Measurements from ENCODE around the gene ENO2.

DNA sequence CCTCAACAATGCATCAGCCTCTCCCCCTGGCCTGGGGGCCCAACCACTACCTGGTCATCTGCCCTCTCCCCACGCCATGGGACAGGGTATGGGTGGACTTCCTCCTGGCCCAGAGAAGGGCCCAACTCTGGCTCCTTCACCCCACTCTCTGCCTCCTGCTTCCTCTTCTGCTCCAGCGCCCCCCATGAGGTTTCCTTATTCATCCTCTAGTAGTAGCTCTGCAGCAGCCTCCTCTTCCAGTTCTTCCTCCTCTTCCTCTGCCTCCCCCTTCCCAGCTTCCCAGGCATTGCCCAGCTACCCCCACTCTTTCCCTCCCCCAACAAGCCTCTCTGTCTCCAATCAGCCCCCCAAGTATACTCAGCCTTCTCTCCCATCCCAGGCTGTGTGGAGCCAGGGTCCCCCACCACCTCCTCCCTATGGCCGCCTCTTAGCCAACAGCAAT lies 21.8 kb downstream of the ENO2 start:
- TF ChIP-seq, protein P1, sequence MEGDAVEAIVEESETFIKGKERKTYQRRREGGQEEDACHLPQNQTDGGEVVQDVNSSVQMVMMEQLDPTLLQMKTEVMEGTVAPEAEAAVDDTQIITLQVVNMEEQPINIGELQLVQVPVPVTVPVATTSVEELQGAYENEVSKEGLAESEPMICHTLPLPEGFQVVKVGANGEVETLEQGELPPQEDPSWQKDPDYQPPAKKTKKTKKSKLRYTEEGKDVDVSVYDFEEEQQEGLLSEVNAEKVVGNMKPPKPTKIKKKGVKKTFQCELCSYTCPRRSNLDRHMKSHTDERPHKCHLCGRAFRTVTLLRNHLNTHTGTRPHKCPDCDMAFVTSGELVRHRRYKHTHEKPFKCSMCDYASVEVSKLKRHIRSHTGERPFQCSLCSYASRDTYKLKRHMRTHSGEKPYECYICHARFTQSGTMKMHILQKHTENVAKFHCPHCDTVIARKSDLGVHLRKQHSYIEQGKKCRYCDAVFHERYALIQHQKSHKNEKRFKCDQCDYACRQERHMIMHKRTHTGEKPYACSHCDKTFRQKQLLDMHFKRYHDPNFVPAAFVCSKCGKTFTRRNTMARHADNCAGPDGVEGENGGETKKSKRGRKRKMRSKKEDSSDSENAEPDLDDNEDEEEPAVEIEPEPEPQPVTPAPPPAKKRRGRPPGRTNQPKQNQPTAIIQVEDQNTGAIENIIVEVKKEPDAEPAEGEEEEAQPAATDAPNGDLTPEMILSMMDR (conservative IDR thresholded peaks at IDR 0.05 in 1 of 2, IDR thresholded peaks at IDR 0.05 in 1 of 2; ENCODE audit: low read depth in 1 of 2, low read length in 2 of 2), result no peak
- TF ChIP-seq EZH2 (IDR thresholded peaks at IDR 0.05; ENCODE audit: low read length, missing control alignments), result no peak

All from fibroblast of lung (primary cell).